A673 (cell line): ENCODE results near the gene SCEL. TPM values are rescaled to one million over a fixed set of nuclear protein-coding genes. Genes with fewer than 3 reads are reported as not detected.

Source experiments
- BruUV-seq: library from RNA; stranded (reverse); fragments of 400-500 nt; replicated peaks from 2 replicates; lab custom pipeline; 2021; lab: Mats Ljungman, UMichigan
- CTCF ChIA-PET: fragments of 300-600 bp; sonication (Branson Sonifier 250); formaldehyde crosslinking; loops from one replicate; lab custom pipeline; 2022; ENCODE audit warnings: antibody characterized with exemption; lab: Charles Lee
- POLR2A ChIA-PET: fragments of 300-600 bp; sonication (Branson Sonifier 250); formaldehyde crosslinking; loops from one replicate; lab custom pipeline; 2022; ENCODE audit warnings: antibody characterized with exemption; ENCODE audit not compliant: low non-redundant PET; lab: Charles Lee
- DNase-seq: peaks from one replicate; pipeline ENCODE4 v3.0.0-alpha.2; 2015; ENCODE audit warnings: low spot score
- H3K27ac ChIP-seq: fragments of 200-600 bp; sonication (generic); 2 replicates; pipeline ENCODE4 v1.5.1; 2016; ENCODE audit warnings: mixed run types, low read depth, mild to moderate bottlenecking, mixed read lengths, antibody characterized with exemption, low read length; ENCODE audit not compliant: poor library complexity, severe bottlenecking
- H3K27me3 ChIP-seq: fragments of 200-600 bp; sonication (generic); replicated peaks from 2 replicates; pipeline ENCODE4 v1.6.1; 2017; ENCODE audit warnings: mixed run types, low read depth, mild to moderate bottlenecking, mixed read lengths, antibody characterized with exemption, low read length; ENCODE audit not compliant: insufficient read depth, poor library complexity
- H3K36me3 ChIP-seq: fragments of 200-600 bp; sonication (generic); 2 replicates; pipeline ENCODE4 v1.6.1; 2016; ENCODE audit warnings: mixed run types, mild to moderate bottlenecking, mixed read lengths, antibody characterized with exemption, low read length; ENCODE audit not compliant: insufficient read depth, poor library complexity, severe bottlenecking
- H3K4me1 ChIP-seq: fragments of 200-600 bp; sonication (generic); 2 replicates; pipeline ENCODE4 v1.6.1; 2017; ENCODE audit warnings: mixed run types, mild to moderate bottlenecking, mixed read lengths, antibody characterized with exemption, low read length; ENCODE audit not compliant: insufficient read depth, poor library complexity, severe bottlenecking
- H3K4me3 ChIP-seq: fragments of 200-600 bp; sonication (generic); 2 replicates; pipeline ENCODE4 v1.5.1; 2016; ENCODE audit warnings: low read depth, mixed run types, mild to moderate bottlenecking, mixed read lengths, low read length; ENCODE audit not compliant: poor library complexity, severe bottlenecking
- H3K9me3 ChIP-seq: fragments of 200-600 bp; sonication (generic); 2 replicates; pipeline ENCODE4 v1.6.1; 2016; ENCODE audit warnings: mixed run types, low read depth, mild to moderate bottlenecking, mixed read lengths, antibody characterized with exemption, low read length; ENCODE audit not compliant: poor library complexity, severe bottlenecking
- CTCF ChIP-seq: fragments of 300-800, 200-600 bp; sonication (generic); conservative IDR thresholded peaks from 2 replicates; pipeline ENCODE4 v1.5.1; 2017; ENCODE audit warnings: low read depth, mild to moderate bottlenecking, antibody characterized with exemption, low read length, moderate library complexity, mixed read lengths
- EZH2 ChIP-seq: fragments of 200-600 bp; sonication (generic); IDR thresholded peaks from 2 replicates; pipeline ENCODE4 v1.6.1; 2017; ENCODE audit warnings: borderline replicate concordance, low read depth, mild to moderate bottlenecking, mixed read lengths, antibody characterized with exemption, low read length; ENCODE audit not compliant: poor library complexity, severe bottlenecking
- intact Hi-C: fragments of 100-400 bp; cut with micrococcal nuclease; formaldehyde crosslinking; loops from one replicate; pipeline ENCODE4 v1.10.0; 2022; ENCODE audit not compliant: unreplicated experiment
- total RNA-seq: library from RNA; stranded (reverse); gene quantifications from 2 replicates; pipeline ENCODE4 v1.2.3, GENCODE V29; 2021

SCEL gene
- total RNA-seq, 1 experiment from 2014 or later = not detected

- intact Hi-C loops = loop anchor here (1.0 kb wide), 1 partner anchor 173 kb away; no protein-coding TSS in a partner anchor
- TF ChIP-seq EZH2 (no peak), CTCF (no peak)
- no TSS peak for BruUV-seq
- Histone ChIP-seq H3K4me1 (peaks cover 54% of the 10 kb centered on the region), H3K36me3 (no peaks in the 10 kb centered on the region), H3K27me3 (no peaks in the 10 kb centered on the region), H3K4me3 (no peak overlapping the region), H3K27ac (peak overlapping the region; percentile 63), H3K9me3 (peaks cover 3% of the 10 kb centered on the region)
- POLR2A ChIA-PET = no interaction called here
- CTCF ChIA-PET = interaction anchor here (0.6 kb wide), 1 partner anchor 15 kb away, joined by 4 read pairs; no protein-coding TSS in a partner anchor
- DNase-seq = peak; percentile 80
Observed at GRCh38 chr13:77519808-77520207, 15.7 kb upstream of the SCEL start.

DNA sequence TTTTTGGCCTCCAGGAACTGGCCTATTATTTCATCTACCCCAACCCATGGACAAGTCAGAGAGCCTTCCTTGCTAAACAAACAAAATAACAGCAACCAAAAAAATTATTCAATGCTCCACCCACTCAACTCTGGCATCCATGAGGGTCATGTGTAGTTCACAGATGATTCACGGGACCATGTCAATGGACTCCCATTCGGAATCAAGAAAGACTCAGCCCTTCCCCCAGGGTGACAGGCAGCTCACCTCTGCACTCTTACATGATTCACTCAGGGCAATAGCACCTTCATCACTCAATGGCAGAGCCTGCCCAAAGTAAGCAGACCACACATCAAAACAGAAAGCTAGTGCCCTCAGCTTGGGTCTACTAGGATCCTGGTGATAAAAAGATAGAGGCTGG is 14.3 kb upstream of the SCEL start:
- intact Hi-C loops = no loop called here
- no TSS peak for BruUV-seq
- H3K36me3 ChIP-seq = no peaks in the 10 kb centered on the region
- no peak for TF ChIP-seq EZH2
- TF ChIP-seq CTCF = no peak
- H3K27me3 ChIP-seq = no peaks in the 10 kb centered on the region
- ChIA-PET CTCF (no interaction called here), POLR2A (no interaction called here)
- H3K9me3 ChIP-seq = no peaks in the 10 kb centered on the region
- peaks cover 52% of the 10 kb centered on the region for H3K4me1 ChIP-seq
- DNase-seq = no peak
- H3K27ac ChIP-seq = peak overlapping the region; percentile 63
- H3K4me3 ChIP-seq = no peak overlapping the region

- TF ChIP-seq CTCF (peak; percentile 32; the same call in 1 of the 2 replicates), EZH2 (no peak)
- Histone ChIP-seq H3K36me3 (no peaks in the 10 kb centered on the region), H3K27me3 (no peaks in the 10 kb centered on the region), H3K4me1 (peaks cover 47% of the 10 kb centered on the region), H3K4me3 (no peak overlapping the region), H3K27ac (peak overlapping the region; percentile 63), H3K9me3 (no peaks in the 10 kb centered on the region)
- POLR2A ChIA-PET = no interaction called here
- CTCF ChIA-PET = interaction anchor here (1.0 to 1.1 kb wide), 2 partner anchors 40 to 43 kb away, joined by 3 to 8 read pairs; no protein-coding TSS in a partner anchor
- BruUV-seq = no TSS peak
- peak; percentile 92 for DNase-seq
- intact Hi-C loops = loop anchor here (1.0 kb wide), 1 partner anchor 44 kb away; no protein-coding TSS in a partner anchor
Observed at GRCh38 chr13:77521595-77522367, 13.7 kb upstream of the SCEL start.
